HCT116 (cell line): ENCODE measurements around the gene CASTOR1.

Source experiments
- CTCF ChIP-seq, 3 experiments: fragments of 200-600 bp in 1 of 3; sonication (generic) in 1 of 3; IDR thresholded peaks in 2 of 3; conservative IDR thresholded peaks in 1 of 3; 2 replicates each; pipeline ENCODE4 v1.5.1; 2012 to 2017; ENCODE audit warnings: low read depth in 2 of 3, low read length in 2 of 3, antibody characterized with exemption in 1 of 3, borderline replicate concordance in 1 of 3, control low read depth in 1 of 3, mild to moderate bottlenecking in 1 of 3, mixed read lengths in 1 of 3, mixed run types in 1 of 3, moderate library complexity in 1 of 3; ENCODE audit not compliant: insufficient read depth in 1 of 3
- EZH2 ChIP-seq: fragments of 200-600 bp; sonication (generic); IDR thresholded peaks from 2 replicates; pipeline ENCODE4 v1.6.1; 2017; ENCODE audit warnings: antibody characterized with exemption, mixed run types
- JUND ChIP-seq: IDR thresholded peaks from 2 replicates; pipeline ENCODE4 v1.6.1; 2012
- POLR2A ChIP-seq: IDR thresholded peaks from 2 replicates; pipeline ENCODE4 v1.7.0; 2011; ENCODE audit warnings: borderline replicate concordance; ENCODE audit not compliant: insufficient read depth, insufficient read length; ENCODE audit errors: extremely low read depth
- RAD21 ChIP-seq: IDR thresholded peaks from 2 replicates; pipeline ENCODE4 v1.6.1; 2012; ENCODE audit warnings: low read depth, mild to moderate bottlenecking
- SRF ChIP-seq: IDR thresholded peaks from 2 replicates; pipeline ENCODE4 v1.6.1; 2012; ENCODE audit warnings: low read depth

GRCh38 chr22:30320021-30320556 lies 30.8 kb upstream of the CASTOR1 start:
- TF ChIP-seq POLR2A (no peak), JUND (no peak), RAD21 (no peak), CTCF (IDR thresholded peaks at IDR 0.05 in 2 of 3, conservative IDR thresholded peaks at IDR 0.05 in 1 of 3; ENCODE audit: borderline replicate concordance in 1 of 3, insufficient read depth in 1 of 3, low read depth in 2 of 3, low read length in 2 of 3) (no peak), SRF (no peak), EZH2 (no peak)
